Measurements from ENCODE around the gene STAT5B. TPM values are rescaled to one million over a fixed set of nuclear protein-coding genes. Genes with fewer than 3 reads are reported as not detected.

Gene STAT5B
- total RNA-seq, 1 experiment from 2014 or later: 7.1 TPM

DNA sequence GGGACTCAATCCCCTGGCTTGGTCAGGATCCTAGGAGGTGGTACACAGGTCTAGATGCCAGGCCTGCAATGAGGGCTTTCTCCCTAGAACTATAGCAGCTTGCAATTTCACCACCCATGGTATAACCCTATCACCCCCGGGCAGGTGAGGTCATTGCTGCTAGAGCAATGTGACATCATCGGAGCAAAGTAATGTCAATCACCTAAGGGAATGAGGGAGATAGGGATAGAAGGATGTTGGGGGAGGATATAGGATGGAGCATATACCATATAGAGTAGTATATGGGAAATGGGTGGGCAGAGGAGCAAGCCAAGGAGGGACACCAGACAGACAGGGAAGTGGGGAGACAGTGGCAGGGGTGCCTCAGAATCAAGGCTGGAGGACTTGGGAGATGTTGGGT, 98.5 kb downstream of the STAT5B start:
- H4K20me1 ChIP-seq (ENCODE audit: insufficient read depth): no peaks in the 10 kb centered on the region
- no peak overlapping the region for H3K4me3 ChIP-seq (replicated peaks in 1 of 2; ENCODE audit: low read depth in 1 of 2, low read length in 2 of 2)
- no peak for DNase-seq (ENCODE audit: low read depth, low spot score)
- no peak for TF ChIP-seq TCF7L2 (IDR thresholded peaks at IDR 0.05; ENCODE audit: borderline replicate concordance, extremely low read depth, insufficient read depth, insufficient read length)
- no peak for TF ChIP-seq CBX3 (IDR thresholded peaks at IDR 0.05; ENCODE audit: low read depth)
- no peak for TF ChIP-seq SIN3A (IDR thresholded peaks at IDR 0.05; ENCODE audit: low read depth)
- ChIA-PET RAD21 (ENCODE audit: low non-redundant PET in 1 of 2, low total read pairs in 2 of 2, uncharacterized antibody in 2 of 2, unreplicated experiment in 2 of 2) (no interaction called here), POLR2A (no interaction called here), CTCF (no interaction called here)
- H3K9me2 ChIP-seq (ENCODE audit: insufficient read depth): no peaks in the 10 kb centered on the region
- BruUV-seq (replicated peaks): no TSS peak
- H3K9me3 ChIP-seq (ENCODE audit: control insufficient read depth in 1 of 2, insufficient read depth in 1 of 2, low read depth in 1 of 2, low read length in 2 of 2): no peaks in the 10 kb centered on the region
- no peaks in the 10 kb centered on the region for H3K79me2 ChIP-seq (ENCODE audit: insufficient read depth, low read length)
- H3K27ac ChIP-seq (ENCODE audit: low read depth, low read length): no peak overlapping the region
- no peak overlapping the region for H2AFZ ChIP-seq (ENCODE audit: low read depth, low read length, poor library complexity, severe bottlenecking)
- no peaks in the 10 kb centered on the region for H3K36me3 ChIP-seq (ENCODE audit: control insufficient read depth in 1 of 2, insufficient read depth in 2 of 2, low read length in 2 of 2)
- no peak overlapping the region for H3K9ac ChIP-seq (ENCODE audit: low read length)
- H3K4me1 ChIP-seq (ENCODE audit: control insufficient read depth in 1 of 2, insufficient read depth in 2 of 2, low read length in 2 of 2): peaks cover 0 to 2% of the 10 kb centered on the region in 2 experiments; a peak in 1 of 4 replicates
- intact Hi-C loops (cut with micrococcal nuclease): no loop called here
- H3K4me2 ChIP-seq (ENCODE audit: low read length): no peak overlapping the region
- peaks cover 3% of the 10 kb centered on the region; the same call in 1 of the 2 replicates for H3K27me3 ChIP-seq (ENCODE audit: insufficient read depth, low read length)
- no peak for ATAC-seq

DNA sequence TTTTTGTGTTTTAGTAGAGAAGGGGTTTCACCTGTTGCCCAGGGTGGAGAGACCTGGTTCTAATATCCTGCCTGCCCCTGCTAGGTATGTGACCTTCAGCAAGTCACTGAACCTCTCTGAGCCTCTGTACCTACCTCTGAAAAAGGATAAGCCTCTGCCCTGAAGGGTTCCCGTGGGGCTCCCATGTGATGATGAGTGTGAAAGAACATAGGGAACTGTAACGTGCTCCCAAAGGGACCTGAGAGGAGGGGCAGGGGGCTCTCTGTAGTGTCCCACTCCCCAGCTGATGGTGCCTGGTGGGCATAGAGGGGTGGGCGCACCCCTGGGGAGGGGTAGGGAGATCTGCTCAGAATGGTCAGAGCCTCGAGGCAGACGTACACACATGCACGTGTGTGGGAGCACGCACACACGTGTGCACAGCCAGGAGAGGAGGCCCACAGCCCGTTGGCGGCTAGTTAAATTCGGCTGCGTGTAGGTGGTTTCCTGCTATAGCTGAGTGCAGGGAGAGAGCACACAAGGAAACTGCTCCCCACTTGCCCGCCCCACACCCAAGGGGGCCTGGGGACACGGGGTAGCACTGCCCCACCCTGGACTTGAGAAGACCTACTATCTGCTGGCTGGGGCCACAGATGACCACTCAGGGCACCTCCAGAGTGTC, 101.9 kb downstream of the STAT5B start:
- CTCF ChIA-PET: no interaction called here
- Histone ChIP-seq H4K20me1 (ENCODE audit: insufficient read depth) (no peaks in the 10 kb centered on the region), H3K4me1 (ENCODE audit: control insufficient read depth in 1 of 2, insufficient read depth in 2 of 2, low read length in 2 of 2) (no peaks in the 10 kb centered on the region), H3K4me2 (ENCODE audit: low read length) (no peak overlapping the region), H3K27ac (ENCODE audit: low read depth, low read length) (no peak overlapping the region), H3K4me3 (replicated peaks in 1 of 2; ENCODE audit: low read depth in 1 of 2, low read length in 2 of 2) (no peak overlapping the region), H3K9ac (ENCODE audit: low read length) (no peak overlapping the region), H3K9me3 (ENCODE audit: control insufficient read depth in 1 of 2, insufficient read depth in 1 of 2, low read depth in 1 of 2, low read length in 2 of 2) (no peaks in the 10 kb centered on the region), H2AFZ (ENCODE audit: low read depth, low read length, poor library complexity, severe bottlenecking) (no peak overlapping the region), H3K79me2 (ENCODE audit: insufficient read depth, low read length) (no peaks in the 10 kb centered on the region), H3K27me3 (ENCODE audit: insufficient read depth, low read length) (peaks cover 6% of the 10 kb centered on the region; the same call in 1 of the 2 replicates), H3K36me3 (ENCODE audit: control insufficient read depth in 1 of 2, insufficient read depth in 2 of 2, low read length in 2 of 2) (no peaks in the 10 kb centered on the region), H3K9me2 (ENCODE audit: insufficient read depth) (no peaks in the 10 kb centered on the region)
- RAD21 ChIA-PET (ENCODE audit: low non-redundant PET in 1 of 2, low total read pairs in 2 of 2, uncharacterized antibody in 2 of 2, unreplicated experiment in 2 of 2): no interaction called here
- no peak for ATAC-seq
- POLR2A ChIA-PET: no interaction called here
- intact Hi-C loops (cut with micrococcal nuclease): no loop called here
- no TSS peak for BruUV-seq (replicated peaks)
- no peak for DNase-seq (ENCODE audit: low read depth, low spot score)
- TF ChIP-seq POLR2A (IDR thresholded peaks at IDR 0.05; ENCODE audit: borderline replicate concordance, extremely low read depth, insufficient read depth, insufficient read length): no peak
- TF ChIP-seq, protein P1, sequence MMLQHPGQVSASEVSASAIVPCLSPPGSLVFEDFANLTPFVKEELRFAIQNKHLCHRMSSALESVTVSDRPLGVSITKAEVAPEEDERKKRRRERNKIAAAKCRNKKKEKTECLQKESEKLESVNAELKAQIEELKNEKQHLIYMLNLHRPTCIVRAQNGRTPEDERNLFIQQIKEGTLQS (IDR thresholded peaks at IDR 0.05): no peak
- TF ChIP-seq YY1 (IDR thresholded peaks at IDR 0.05; ENCODE audit: extremely low read depth, insufficient replicate concordance, low read depth, low read length): no peak
- TF ChIP-seq SIN3A (IDR thresholded peaks at IDR 0.05; ENCODE audit: low read depth): no peak
- no peak for TF ChIP-seq CBX3 (IDR thresholded peaks at IDR 0.05; ENCODE audit: low read depth)
- TF ChIP-seq EZH2phosphoT487 (IDR thresholded peaks at IDR 0.05; ENCODE audit: borderline replicate concordance): no peak
- TF ChIP-seq ZFX (IDR thresholded peaks at IDR 0.05): no peak
- no peak for TF ChIP-seq CTCF (IDR thresholded peaks at IDR 0.05 in 2 of 3, conservative IDR thresholded peaks at IDR 0.05 in 1 of 3; ENCODE audit: borderline replicate concordance in 1 of 3, insufficient read depth in 1 of 3, low read depth in 2 of 3, low read length in 2 of 3)
- TF ChIP-seq SRF (IDR thresholded peaks at IDR 0.05; ENCODE audit: low read depth): no peak
- no peak for TF ChIP-seq CEBPB (IDR thresholded peaks at IDR 0.05; ENCODE audit: low read depth)
- TF ChIP-seq, protein P2, sequence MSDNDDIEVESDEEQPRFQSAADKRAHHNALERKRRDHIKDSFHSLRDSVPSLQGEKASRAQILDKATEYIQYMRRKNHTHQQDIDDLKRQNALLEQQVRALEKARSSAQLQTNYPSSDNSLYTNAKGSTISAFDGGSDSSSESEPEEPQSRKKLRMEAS (IDR thresholded peaks at IDR 0.05): no peak
- TF ChIP-seq, protein P3, sequence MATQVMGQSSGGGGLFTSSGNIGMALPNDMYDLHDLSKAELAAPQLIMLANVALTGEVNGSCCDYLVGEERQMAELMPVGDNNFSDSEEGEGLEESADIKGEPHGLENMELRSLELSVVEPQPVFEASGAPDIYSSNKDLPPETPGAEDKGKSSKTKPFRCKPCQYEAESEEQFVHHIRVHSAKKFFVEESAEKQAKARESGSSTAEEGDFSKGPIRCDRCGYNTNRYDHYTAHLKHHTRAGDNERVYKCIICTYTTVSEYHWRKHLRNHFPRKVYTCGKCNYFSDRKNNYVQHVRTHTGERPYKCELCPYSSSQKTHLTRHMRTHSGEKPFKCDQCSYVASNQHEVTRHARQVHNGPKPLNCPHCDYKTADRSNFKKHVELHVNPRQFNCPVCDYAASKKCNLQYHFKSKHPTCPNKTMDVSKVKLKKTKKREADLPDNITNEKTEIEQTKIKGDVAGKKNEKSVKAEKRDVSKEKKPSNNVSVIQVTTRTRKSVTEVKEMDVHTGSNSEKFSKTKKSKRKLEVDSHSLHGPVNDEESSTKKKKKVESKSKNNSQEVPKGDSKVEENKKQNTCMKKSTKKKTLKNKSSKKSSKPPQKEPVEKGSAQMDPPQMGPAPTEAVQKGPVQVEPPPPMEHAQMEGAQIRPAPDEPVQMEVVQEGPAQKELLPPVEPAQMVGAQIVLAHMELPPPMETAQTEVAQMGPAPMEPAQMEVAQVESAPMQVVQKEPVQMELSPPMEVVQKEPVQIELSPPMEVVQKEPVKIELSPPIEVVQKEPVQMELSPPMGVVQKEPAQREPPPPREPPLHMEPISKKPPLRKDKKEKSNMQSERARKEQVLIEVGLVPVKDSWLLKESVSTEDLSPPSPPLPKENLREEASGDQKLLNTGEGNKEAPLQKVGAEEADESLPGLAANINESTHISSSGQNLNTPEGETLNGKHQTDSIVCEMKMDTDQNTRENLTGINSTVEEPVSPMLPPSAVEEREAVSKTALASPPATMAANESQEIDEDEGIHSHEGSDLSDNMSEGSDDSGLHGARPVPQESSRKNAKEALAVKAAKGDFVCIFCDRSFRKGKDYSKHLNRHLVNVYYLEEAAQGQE (IDR thresholded peaks at IDR 0.05; ENCODE audit: low read depth): no peak
- no peak for TF ChIP-seq JUND (IDR thresholded peaks at IDR 0.05)
- TF ChIP-seq SP1 (IDR thresholded peaks at IDR 0.05; ENCODE audit: low read depth): no peak

All from HCT116 (cell line).